Duodenal mucosa (tissue), 2 donors: ENCODE data around the gene ARHGEF6.

Experiments
- H3K27ac ChIP-seq: one replicate; pipeline ENCODE4 v1.7.0; 2013; ENCODE audit warnings: low read depth, low read length
- H3K27me3 ChIP-seq, 2 donors: one replicate each; pipeline ENCODE4 v1.7.0; 2013; ENCODE audit warnings: low read length in 2 of 2, control low read depth in 1 of 2; ENCODE audit not compliant: insufficient read depth in 2 of 2, control insufficient read depth in 1 of 2
- H3K36me3 ChIP-seq, 2 donors: one replicate each; pipeline ENCODE4 v1.7.0; 2013; ENCODE audit warnings: low read length in 2 of 2, control low read depth in 1 of 2; ENCODE audit not compliant: insufficient read depth in 2 of 2, control insufficient read depth in 1 of 2
- H3K4me1 ChIP-seq, 2 donors: one replicate each; pipeline ENCODE4 v1.7.0; 2013; ENCODE audit warnings: low read length in 2 of 2, control low read depth in 1 of 2; ENCODE audit not compliant: insufficient read depth in 2 of 2, control insufficient read depth in 1 of 2
- H3K4me3 ChIP-seq, 2 donors: one replicate each; pipeline ENCODE4 v1.7.0; 2013; ENCODE audit warnings: low read length in 2 of 2, low read depth in 1 of 2
- H3K9ac ChIP-seq, 2 donors: one replicate each; pipeline ENCODE4 v1.7.0; 2013; ENCODE audit warnings: low read length in 2 of 2, low read depth in 1 of 2
- H3K9me3 ChIP-seq, 2 donors: one replicate each; pipeline ENCODE4 v1.7.0; 2013; ENCODE audit warnings: low read length in 2 of 2, control low read depth in 1 of 2; ENCODE audit not compliant: control insufficient read depth in 1 of 2

ARHGEF6 gene

DNA sequence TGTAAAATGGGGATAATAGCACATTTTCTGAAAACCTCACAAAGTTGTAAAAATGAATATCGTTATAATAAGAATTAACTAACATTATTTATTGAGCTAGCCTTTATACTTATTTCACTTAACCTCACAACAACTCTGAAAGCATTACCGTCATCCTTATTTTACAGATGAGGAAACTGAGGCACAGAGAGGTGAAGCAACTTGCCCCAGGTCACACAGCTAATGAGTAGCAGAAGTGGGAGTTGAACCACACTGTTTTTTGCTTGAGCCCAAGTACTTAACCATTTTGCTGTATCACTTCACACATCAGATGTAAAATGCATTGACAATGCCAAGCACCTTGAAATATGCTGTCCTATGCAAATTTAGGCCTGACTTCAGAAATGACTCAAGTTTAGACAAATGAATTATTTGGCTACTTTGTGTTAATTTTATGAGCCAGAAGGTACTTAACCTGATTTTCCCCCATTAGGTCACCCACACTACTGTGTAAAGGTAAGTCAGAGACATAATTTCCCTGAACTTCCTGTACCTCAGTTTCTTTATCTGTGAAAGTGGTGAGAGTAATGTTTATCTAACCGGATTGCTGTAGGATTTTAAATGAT lies 109.6 kb downstream of the ARHGEF6 start:
- Histone ChIP-seq H3K4me3 (no peak overlapping the region), H3K9ac (no peak overlapping the region), H3K27me3 (no peaks in the 10 kb centered on the region), H3K4me1 (no peaks in the 10 kb centered on the region), H3K9me3 (no peaks in the 10 kb centered on the region), H3K27ac (no peak overlapping the region), H3K36me3 (no peaks in the 10 kb centered on the region)

DNA sequence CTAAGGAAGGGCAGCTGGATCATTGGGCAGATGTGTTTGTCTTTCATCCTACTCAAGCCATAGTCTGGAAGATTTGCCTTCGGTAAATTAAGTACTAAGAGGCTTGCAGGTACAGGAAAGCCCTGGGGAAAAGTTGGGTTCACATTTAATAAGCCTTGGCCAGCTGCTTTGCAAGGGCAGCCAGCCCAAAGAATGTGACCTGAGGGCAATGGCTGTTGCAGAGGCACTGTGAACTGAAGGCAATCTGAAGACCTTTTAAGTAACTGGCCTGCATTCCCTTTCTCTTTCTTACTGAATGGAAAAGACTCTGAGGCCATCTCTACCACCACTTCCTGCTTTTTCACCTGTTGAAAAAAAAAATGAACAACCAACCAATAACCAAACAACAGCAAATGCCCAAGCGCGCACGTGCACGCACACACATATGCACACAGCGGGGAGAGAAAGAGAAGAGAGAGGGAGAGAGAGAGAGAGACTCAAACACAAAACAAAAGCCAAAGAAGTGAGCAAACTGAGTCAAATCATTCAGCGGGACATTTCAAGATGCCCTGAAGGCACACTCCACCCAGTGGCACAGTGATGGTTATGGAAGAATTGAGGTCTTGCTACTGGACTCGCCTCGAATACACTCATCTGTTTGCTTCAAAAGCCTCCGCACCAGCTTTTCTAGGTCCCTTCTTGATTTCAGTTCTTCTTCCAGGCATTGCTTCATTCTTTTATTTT lies 113.1 kb downstream of the ARHGEF6 start:
- no peak overlapping the region for H3K9ac ChIP-seq
- H3K4me1 ChIP-seq: no peaks in the 10 kb centered on the region
- H3K27me3 ChIP-seq: no peaks in the 10 kb centered on the region
- no peaks in the 10 kb centered on the region for H3K36me3 ChIP-seq
- H3K27ac ChIP-seq: no peak overlapping the region
- H3K9me3 ChIP-seq: no peaks in the 10 kb centered on the region
- H3K4me3 ChIP-seq: no peak overlapping the region

DNA sequence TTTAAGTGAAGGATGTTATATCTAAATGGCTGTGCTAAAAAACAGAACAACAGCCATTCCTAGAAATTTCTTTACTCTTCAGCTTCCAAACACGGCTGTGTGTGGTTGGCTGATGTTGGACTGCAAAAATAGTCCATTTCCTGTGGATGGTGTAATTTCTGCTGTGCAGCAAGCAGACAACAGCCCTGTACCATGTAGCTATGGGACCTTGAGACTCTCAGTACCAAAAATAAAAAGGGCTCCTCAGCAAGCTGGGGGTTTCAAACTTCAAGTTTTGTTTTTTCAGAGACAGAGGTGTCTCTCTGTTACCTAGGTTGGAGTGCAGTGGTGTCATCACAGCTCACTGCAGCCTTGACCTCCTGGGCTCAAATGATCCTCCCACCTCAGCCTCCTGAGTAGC lies 114.6 kb downstream of the ARHGEF6 start:
- H3K4me1 ChIP-seq: no peaks in the 10 kb centered on the region
- H3K36me3 ChIP-seq: no peaks in the 10 kb centered on the region
- H3K9me3 ChIP-seq: no peaks in the 10 kb centered on the region
- no peak overlapping the region for H3K9ac ChIP-seq
- no peaks in the 10 kb centered on the region for H3K27me3 ChIP-seq
- H3K4me3 ChIP-seq: no peak overlapping the region
- H3K27ac ChIP-seq: no peak overlapping the region

DNA sequence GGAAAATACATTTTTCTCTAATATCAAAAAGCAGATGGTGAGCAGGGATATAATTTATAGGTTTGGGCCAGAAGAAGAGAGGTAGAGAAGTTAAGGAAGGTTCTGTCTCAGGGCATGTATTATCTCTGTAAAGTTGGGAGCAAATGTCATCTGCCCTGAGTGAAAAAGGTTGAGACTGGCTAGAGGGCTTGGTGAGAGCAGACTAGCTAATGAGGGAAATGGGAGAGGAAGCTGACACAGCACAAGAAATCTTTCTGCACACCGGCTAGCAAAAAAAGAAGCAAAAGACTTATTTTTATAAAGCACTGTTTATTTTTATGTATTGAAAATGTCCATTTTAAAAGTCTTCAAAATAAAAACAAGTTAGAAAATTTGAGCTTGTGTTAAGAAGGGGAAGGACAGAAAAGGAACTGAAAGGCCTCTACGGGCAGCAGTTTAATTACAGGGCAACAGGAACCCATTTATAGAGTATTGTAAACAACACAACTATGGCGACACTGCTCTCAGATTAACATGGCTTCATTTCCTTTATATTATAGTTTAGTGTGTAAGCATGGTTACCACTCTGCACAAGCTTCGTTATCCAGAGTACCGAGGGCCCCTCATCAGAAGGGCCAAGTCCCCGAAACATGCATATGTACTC lies 115.4 kb downstream of the ARHGEF6 start:
- Histone ChIP-seq H3K9ac (no peak overlapping the region), H3K27ac (no peak overlapping the region), H3K9me3 (no peaks in the 10 kb centered on the region)

DNA sequence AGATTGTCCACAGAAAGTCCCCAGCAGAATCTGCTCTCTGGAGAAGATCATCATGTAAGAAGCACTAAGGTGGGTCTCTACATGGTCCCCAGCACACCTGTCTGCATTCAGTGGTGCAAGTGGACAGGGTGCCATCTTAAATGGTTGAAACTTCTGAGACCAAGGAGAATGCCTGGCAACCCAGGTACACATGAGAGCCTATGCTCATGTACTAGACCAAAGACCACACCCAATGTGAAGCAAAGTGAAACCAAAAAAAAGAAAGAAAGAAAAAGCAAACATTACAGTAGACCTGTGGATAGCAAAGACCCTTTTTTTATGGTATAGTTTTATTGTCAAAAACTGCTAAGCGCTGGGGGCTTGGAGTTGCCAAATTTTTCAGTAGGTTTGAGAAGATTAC lies 117.8 kb downstream of the ARHGEF6 start:
- H3K27me3 ChIP-seq: no peaks in the 10 kb centered on the region
- H3K27ac ChIP-seq: no peak overlapping the region
- no peak overlapping the region for H3K9ac ChIP-seq
- H3K4me1 ChIP-seq: no peaks in the 10 kb centered on the region
- H3K4me3 ChIP-seq: no peak overlapping the region
- no peaks in the 10 kb centered on the region for H3K36me3 ChIP-seq
- H3K9me3 ChIP-seq: no peaks in the 10 kb centered on the region

More for the DNA sequence above, 115.4 kb downstream of the ARHGEF6 start:
- no peak overlapping the region for H3K4me3 ChIP-seq
- no peaks in the 10 kb centered on the region for H3K36me3 ChIP-seq
- H3K4me1 ChIP-seq: no peaks in the 10 kb centered on the region
- no peaks in the 10 kb centered on the region for H3K27me3 ChIP-seq

DNA sequence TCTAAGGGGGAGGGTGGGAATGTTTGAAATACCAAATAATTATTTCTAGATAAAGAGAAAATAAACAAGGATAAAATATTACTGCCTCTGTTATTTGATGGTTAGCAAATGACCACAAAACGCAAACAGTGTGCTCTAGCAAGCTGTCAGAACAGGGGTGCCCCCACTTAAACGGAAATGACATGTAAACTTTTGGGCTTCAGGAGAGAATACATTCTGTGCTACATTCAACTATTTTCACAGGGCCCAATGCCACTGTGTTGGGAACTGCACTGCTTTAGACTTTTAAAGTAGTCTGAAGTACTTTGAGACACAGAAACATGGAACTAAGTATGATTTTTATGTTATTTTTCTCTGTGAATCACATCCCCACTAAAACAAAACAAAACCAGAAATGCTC lies 118.6 kb downstream of the ARHGEF6 start:
- H3K36me3 ChIP-seq: no peaks in the 10 kb centered on the region
- H3K4me1 ChIP-seq: no peaks in the 10 kb centered on the region
- H3K4me3 ChIP-seq: no peak overlapping the region
- no peak overlapping the region for H3K27ac ChIP-seq
- no peak overlapping the region for H3K9ac ChIP-seq
- H3K9me3 ChIP-seq: no peaks in the 10 kb centered on the region
- H3K27me3 ChIP-seq: no peaks in the 10 kb centered on the region

DNA sequence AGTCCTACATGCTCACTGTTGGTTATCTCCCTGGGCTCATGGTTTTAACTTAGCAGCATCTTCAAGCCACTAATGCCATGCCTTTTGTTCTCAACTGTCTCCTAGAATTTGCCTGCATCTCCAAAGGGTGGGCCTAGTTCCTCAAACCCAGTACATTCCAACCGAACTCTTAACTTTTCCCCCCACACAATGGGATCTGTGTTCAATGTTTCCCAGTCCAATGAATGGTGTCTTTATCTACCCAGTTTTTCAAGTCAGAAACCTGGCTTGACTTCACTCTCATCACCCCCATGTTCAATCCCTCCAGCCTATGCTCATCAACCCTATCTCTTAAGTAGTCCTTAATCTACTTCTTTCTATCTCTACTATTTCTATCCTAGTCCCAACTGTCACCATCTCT lies 119.8 kb downstream of the ARHGEF6 start:
- Histone ChIP-seq H3K4me3 (no peak overlapping the region), H3K27ac (no peak overlapping the region), H3K36me3 (no peaks in the 10 kb centered on the region), H3K9ac (no peak overlapping the region), H3K27me3 (no peaks in the 10 kb centered on the region), H3K4me1 (no peaks in the 10 kb centered on the region), H3K9me3 (no peaks in the 10 kb centered on the region)

DNA sequence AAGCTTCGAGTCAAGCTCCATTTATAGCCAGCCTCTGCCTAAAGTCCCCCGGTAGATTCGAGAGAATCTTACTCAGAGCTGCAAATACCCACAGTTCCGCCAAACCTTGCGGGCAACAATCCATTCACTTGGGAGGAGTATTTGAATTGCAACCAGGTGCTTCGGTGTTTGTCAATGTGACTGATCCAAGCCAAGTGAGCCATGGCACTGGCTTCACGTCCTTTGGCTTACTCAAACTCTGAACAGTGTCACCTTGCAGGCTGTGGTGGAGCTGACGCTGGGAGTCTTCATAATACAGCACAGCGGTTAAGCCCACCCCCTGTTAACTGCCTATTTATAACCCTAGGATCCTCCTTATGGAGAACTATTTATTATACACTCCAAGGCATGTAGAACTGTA lies 121.6 kb downstream of the ARHGEF6 start:
- Histone ChIP-seq H3K9ac (no peak overlapping the region), H3K4me3 (no peak overlapping the region), H3K4me1 (no peaks in the 10 kb centered on the region), H3K27me3 (no peaks in the 10 kb centered on the region), H3K36me3 (no peaks in the 10 kb centered on the region), H3K9me3 (no peaks in the 10 kb centered on the region), H3K27ac (no peak overlapping the region)

DNA sequence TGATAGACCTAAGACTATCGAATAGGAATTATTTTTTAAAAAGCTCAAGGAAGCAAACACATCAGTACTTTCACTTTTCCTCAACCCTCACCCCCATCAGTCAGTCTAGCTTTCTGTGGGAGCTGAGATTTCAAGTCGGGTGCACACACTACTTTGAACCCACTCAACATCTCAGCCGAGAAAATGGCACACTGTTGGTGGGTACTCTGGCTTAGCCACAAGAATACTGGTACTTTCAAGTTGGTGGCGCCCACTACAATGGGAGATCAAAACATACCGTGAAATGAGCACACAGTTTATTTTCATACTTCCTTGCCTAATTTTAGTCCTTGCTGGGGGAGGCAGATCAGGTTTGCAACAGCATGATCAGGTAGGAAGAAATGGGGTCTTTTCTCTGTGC lies 122.6 kb downstream of the ARHGEF6 start:
- no peak overlapping the region for H3K4me3 ChIP-seq
- H3K36me3 ChIP-seq: no peaks in the 10 kb centered on the region
- H3K27ac ChIP-seq: no peak overlapping the region
- H3K4me1 ChIP-seq: no peaks in the 10 kb centered on the region
- H3K9ac ChIP-seq: no peak overlapping the region
- H3K27me3 ChIP-seq: no peaks in the 10 kb centered on the region
- H3K9me3 ChIP-seq: no peaks in the 10 kb centered on the region

DNA sequence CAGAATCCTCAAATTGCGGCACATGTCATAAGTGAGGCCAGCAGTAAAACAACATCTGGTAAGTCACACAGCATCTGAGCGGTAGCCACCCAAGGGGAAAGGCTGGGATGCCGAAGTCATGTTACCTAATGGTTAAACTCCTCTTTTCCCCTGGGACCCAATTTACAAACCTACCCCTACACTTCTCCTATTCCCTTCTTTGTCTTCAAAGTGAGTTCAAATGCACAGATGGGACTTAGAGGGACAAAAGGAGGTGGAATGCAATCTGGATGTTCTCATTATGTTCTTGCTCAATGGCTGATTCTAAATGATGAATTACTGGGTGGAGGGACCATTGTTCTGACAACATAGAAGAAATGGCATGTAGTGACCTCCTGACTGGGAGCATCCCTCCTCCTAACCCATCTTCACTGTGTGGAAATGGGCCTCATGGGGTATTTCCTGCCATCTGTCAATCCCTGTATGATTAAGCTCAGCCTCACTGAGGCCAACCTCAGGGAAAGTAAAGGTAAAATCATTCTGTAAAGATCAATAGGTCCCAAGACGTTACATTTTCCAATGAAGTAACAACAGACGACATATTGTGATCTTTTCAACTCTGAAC lies 124.3 kb downstream of the ARHGEF6 start:
- Histone ChIP-seq H3K9me3 (no peaks in the 10 kb centered on the region), H3K4me3 (no peak overlapping the region), H3K27me3 (no peaks in the 10 kb centered on the region), H3K4me1 (no peaks in the 10 kb centered on the region), H3K9ac (no peak overlapping the region), H3K36me3 (no peaks in the 10 kb centered on the region), H3K27ac (no peak overlapping the region)
